HK-2 (cell line): ENCODE measurements around the gene GNPDA1.
"Not testable (repeated sequence)": the region's sequence is repeated elsewhere in the genome, so short reads cannot be mapped to it uniquely, and the experiment has no call there.

Experiments
- DNase-seq: peaks from one replicate; pipeline ENCODE4 v3.0.0-alpha.2; 2018; ENCODE audit not compliant: unreplicated experiment

Gene GNPDA1

DNA sequence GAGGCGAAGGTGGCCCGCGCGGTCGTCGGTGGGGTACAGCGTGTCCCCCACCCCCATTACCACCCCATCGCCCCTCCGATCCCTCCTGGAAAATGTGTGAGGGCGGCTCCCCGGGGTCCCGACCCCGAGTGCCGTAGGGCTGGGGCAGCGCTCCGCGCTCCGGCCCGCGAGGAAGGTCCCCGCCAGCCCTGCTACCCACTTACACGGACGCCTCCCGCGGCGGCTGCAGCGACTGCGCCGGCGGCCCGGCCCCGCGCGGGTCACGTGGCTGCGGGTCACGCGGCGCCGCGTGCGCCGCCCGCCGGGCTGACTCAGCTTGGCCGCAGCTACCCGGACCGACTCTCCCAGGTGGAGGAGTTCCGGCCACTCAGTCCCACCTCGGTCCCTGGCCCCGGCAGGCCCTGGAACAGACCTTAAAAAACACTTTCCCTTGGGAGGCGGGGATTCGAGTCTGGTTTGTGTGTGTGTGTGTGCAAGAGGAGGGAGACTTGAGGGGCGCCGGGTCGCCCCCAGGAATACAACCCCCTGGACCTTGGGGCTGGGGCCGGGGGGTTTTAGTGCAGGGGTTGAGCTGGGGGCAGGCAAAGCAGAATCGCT lies at the start of gene GNPDA1:
TSS of gene GNPDA1 (minus strand) at position 236 of the 597 bp plus-strand sequence. CDS start 992 bp downstream, outside the sequence.
- DNase-seq, result peak; percentile 79

DNA sequence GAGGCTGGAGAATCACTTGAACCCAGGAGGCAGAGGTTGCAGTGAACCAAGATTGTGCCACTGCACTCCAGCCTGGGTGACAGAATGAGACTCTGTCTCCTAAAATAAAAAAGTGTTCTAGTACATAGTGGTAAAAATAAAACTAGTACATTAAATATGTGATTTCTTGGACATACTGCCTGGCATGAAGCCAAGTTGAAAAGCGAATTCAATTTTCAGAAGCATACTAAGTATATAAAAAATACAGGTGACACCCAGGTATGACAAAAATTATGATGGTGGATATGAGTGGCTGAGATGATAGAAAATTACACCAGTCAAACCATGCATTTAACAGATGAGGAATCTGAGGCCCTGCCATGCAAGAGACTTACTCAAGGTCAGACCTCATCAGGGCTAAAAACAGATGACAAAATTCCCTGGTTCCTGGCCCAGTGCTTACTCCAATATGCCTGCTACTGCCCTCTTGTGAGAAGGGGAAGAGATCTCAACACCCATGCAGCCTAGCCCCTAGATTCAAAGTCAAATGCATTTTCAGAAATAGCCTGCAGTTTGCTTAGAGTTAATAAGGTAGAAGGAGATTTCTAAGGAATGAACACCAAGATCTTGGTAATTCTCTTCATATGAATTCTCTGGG lies 46.6 kb upstream of the GNPDA1 start:
- no peak for DNase-seq

DNA sequence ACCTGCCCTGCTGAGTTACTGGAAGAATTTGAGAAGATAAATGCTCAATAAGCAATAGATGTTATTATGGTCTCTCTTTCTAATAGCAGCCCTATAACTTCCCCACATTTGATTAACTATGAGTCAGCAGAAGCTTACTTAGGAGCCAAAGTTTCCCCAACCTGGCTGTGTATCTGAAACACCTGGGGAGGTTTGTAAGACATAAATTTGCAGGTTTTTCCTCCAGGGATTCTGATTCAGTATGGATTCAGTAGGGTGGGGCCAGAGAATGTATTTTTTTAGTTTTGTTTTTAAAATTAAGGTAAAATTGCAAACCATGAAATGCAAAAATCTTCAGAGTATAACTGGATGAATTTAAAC lies 44.9 kb upstream of the GNPDA1 start:
- no peak for DNase-seq

DNA sequence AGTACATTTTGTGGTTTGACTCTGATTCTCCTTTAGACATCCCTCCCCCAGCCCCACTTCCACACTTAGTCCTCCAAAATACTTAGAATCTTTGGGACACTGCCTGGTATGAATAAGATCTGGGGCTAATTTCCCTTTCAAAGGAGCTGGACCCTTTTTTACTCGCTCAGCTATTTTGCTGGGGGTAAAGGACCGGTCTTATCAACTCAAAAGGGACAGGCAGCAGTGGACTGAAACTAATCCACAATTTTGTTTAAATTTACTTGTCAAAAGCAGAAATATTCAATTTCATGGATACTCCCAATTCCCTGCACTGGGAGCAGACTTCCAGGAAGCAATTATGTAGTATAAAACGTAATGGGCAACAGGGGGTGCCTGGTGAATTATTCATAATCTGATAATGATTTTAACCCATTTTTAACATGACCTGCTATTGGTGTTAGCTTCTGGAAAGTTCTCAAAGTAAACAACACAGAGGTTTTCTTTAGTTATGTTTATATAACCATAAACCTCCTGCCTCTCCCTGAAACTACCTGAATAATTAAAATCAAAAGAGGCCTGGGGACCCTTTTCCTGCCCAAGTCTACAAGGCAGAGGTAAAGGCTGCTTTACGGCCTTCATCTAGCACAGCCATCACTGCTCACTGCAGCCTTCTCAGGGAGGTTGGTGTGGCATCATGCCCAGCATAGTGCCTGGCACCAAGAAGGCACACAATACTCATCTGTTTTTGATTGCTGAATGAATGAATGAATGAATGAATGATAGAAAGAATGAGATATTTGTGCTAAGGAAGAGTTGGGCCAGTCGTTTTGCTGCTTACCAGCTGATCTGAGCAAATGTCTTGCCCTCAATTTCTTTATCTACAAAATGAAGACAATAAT lies 44.2 kb upstream of the GNPDA1 start:
- DNase-seq, result no peak

DNA sequence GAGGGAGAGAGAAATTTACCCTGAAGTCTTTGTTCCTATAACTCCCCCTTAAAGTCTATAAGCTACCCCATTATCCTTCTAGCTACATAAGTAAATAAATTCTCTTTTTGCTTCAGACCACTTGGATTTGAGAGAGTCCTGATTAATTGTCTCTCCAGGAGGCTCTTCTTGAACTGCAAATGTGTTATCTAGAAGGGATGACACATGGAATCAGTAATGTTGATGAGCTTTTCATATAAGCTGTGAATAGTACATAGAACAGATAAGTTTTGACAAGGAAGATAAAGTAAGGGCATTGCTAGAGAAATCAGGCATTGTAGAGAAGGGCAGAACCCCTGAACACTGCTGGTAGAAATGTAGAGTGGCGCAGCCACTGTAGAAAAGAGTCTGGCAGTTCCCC lies 42.5 kb upstream of the GNPDA1 start:
- DNase-seq, result no peak

DNA sequence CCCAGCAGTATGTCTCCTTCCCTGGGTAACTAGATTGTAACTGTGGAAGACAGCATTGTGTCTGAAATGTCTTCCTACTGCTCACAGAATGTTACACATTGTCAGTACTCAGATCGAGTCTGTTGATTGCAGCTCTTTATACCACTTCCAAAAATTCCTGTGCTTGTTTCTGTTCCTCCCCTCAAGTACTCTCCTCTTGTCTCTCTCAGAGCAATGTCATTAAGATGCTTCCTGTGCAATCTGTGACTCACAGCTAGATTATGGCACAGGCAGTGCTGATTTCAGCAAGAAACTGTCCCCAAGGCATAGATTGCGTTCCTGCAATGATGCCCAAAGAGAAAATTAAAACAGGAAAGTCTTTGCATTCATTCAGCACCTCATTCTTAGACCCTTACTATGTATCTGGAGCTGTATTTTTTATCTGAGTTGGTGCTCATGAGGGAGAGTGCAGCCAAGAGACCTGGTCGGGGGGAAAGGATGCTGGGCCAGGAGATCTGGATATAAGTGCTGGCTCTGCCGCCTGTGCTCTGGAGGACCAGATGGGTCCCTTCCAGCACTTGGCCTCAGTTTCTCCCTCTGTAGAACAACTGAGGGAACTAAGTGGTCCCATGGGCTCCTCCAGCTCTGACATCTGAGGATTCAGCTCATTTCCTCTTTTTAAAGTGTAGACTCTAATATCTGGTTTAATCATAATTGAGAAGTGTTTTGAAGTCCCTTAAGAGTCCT lies 40.8 kb upstream of the GNPDA1 start:
- no peak for DNase-seq

DNA sequence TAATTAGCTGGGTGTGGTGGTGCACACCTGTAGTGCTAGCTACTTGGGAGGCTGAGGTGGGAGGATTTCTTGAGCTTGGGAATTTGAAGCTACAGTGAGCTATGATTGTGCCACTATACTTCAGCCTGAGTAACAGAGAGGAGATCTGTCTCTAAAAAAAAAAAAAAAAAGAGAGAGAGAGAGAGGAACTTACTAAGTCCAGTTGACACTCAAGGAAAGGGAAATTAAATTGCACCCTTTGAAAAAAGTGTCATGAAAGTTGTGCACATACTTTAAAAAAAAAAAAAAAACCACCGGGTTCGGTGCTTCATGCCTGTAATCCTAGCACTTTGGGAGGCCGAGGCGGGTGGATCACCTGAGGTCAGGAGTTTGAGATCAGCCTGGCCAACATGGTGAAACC lies 39.2 kb upstream of the GNPDA1 start:
- not testable (repeated sequence) for DNase-seq

DNA sequence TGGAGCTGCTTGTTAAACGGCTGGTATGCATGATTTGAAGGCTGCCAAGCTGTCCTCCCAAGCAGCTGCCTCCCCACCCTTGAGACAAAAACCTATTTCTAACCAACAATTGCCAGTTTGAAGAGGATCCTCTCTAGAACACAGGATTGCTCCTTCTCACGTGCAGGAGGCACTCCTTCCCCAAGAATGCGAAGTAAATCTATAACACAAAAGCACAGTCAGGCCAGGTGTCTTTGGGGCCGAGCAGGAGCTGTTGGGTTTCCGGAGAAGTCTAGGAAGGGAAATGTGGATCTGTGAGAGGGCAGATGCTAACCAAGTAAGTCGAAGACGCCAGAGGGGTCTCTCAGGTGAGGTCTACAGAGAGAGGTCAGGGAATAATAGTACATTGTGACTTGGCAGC lies 35.4 kb upstream of the GNPDA1 start:
- no peak for DNase-seq

DNA sequence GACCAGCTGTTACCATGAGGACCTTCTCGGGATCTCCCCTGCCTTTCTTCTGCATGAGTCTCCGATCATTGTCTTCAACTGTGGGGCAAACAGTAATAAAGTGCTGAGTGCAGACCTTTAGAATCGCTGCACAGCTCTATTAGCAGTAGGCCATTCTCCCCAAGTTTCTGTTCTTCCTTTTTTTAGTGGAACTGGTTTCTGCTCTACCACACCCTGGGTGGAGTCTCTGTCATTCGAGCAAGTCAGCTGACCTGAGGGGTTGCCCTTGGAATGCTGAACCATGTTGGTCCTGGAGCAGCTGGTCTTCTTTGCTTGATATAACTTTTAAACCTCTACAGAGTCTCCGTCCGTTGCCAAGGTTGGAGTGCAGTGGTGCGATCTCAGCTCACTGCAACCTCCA lies 33.4 kb upstream of the GNPDA1 start:
- no peak for DNase-seq

DNA sequence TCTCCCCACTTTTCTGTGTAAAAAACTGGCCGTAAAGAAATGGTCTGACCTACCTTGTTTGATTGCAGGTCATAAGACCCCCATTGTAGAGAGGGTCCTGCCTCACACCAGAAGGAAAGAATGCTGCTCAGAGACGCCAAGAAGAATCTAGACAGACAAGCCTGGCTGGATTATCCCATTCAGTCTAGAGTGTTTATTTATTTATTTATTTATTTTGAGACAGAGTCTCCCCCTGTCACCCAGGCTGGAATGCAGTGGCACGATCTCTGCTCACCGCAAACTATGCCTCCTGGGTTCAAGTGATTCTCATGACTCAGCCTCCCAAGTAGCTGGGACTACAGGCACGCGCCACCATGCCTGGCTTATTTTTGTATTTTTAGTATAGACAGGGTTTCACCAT lies 28.1 kb upstream of the GNPDA1 start:
- DNase-seq, result not testable (repeated sequence)

DNA sequence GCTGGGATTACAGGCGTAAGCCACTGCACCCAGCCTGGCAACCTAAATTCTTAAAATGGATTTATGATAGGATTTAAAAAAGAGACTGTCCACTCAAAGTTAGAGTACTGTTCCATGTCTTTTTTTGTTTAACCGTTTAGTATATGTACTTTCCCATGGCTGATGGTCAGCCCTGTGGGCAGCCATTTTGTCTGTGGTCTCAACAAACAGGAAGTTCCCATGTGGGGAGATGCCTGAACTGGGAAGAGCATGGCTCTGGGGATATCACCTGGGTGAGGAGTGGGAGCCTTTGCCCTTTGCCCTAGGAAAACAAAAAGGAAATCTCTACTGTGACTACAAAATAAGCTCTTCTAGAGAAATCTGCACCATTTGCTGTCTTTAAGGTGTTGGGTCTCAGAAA lies 27.5 kb upstream of the GNPDA1 start:
- DNase-seq, result no peak

DNA sequence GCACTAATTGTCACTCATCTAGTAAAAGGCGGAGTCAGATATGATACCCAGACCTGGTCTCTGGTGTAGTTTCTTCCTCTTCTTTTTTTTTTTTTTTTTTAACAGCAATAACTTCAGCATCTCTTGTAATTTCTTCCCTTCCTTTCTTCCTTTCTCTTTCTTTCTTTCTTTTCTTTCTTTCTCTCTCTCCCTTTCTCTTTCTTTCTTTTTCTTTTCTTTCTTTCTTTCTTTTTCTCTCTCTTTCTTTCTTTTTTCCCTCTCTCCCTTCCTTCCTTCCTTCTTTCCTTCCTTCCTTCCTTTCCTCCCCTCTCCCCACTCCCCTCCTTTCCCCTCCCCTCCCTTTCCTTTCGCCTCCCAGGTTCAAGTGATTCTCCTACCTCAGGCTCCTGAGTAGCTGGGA lies 25.9 kb upstream of the GNPDA1 start:
- DNase-seq, result no peak

DNA sequence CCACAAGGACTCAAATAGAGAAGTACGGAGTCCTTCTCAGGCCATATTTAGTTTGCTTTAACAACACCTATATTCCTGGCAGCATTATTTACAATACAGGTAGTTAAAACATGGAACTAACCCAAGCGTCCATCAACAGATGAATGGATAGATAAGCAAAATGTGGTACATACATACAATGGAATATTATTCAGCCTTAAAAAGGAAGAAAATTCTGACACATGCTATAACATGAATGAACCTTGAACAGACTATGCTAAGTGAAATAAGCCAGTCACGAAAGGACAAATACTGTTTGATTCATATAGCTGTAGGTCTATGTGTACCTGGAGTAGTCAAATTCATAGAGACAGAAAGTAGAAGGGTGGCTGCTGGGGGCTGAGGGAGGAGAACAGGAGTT lies 24.8 kb upstream of the GNPDA1 start:
- DNase-seq, result not testable (repeated sequence)

DNA sequence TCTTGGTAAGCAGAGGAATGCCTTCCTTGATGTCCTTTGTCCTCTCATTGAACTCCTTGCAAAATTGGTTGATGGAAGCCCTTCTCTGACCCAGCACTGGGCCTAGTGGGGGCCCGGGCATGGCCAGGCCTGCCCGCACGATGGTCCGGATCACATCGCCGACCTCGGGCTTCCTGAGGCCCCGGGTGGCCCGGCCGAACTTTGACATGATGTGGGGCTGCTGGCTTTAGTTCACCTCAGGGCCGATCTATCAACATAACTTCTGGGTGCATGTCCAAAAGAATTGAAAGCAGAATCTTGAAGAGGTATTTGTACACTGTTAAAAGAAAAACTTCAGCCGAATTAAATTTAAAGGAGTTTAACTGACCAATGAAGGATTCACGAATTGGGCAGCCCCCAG lies 24.1 kb upstream of the GNPDA1 start:
- DNase-seq, result no peak

DNA sequence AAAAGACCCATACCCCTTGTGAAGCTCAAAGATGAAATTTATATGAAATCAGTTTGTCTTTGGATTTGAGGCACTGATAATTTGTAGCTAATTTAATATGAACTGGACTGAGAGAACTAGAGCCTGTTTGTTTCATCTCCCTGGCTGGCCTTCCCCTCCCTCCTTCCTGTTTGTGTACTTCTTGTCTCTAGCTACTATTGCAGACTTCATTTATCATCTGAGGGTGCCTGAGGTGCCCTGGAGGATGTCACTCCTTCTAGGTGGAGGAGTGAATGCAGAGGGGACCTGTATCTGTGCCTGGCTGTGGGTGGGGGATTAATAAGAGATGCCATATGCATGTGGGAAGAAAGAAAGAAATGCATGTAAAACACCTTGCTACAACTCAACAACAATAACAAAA lies 22.2 kb upstream of the GNPDA1 start:
- DNase-seq, result no peak

DNA sequence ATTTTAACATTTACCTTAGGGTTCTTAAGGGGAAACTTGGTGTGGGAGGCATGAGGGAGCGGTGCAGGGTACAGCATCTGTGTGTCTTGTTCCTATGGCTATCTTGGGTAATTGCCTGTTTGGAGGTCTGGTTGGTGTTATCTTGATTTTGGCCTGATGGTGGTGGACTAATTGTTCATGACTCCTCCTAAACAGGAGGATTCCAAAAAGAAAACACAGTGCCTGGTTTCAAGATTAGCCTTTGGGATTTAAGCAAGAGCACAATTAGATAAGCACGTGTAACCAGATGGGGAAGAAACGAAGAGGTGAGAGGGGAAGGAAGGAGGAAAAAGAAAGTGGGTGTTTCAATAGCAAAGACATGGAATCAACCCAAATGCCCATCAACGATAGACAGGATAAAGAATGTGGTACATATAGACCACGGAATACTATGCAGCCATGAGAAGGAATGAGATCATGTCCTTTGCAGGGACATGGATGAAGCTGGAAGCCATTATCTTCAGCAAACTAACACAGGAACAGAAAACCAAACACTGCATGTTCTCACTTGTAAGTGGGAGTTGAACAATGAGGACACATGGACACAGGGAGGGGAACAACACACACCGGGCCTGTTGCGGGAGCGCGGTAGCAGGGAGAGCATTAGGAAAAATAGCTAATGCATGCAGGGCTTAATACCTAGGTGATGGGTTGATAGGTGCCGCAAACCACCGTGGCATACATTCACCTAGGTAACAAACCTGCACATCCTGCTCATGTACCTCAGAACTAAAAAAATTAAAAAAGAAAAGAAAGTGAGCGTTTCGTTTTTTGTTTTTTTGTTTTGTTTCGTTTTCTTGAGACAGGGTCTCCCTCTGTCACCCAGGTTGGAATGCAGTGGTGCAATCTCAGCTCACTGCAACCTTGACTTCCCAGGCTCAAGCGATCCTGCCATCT lies 21.1 kb upstream of the GNPDA1 start:
- not testable (repeated sequence) for DNase-seq

DNA sequence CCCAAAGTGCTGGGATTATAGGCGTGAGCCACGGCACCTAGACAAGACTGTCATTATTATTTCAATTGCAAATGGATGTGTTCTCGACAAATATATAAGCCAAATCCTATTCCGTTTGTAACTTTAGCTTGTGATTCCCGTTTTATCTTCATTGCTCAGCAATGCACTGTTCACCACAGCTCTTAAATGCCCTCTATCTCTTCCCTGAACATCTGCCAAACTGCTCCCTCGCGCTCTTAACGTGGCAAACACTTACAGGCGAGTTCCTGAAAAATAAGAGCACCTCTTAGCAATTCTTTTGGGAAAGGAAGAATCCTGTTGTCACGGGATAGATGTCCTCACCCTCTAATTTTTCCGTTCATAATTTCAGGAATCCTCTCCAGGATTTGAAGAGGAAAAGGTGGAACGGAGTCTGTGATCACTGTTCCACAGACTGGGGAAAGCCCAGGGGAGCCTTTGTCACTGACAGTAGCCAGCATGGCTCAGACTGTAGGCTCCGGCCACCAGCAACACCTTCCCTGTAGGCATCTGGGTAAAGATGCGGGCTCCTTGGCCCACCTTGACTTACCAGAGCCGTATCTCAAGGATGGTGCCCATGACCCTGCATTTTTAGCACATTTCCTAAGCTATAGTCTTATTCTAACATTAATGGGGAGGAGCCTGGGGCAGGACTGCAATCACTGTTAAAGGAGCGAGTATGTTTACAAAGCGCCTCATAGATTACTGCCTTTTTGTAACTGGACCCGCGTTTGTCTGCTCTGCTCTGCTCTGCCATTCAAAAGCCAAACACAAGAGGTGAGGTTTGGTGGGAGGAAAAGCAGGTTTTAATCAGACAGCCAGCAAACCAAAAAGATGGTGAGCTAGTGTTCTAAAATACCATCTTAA lies 20.2 kb upstream of the GNPDA1 start:
- no peak for DNase-seq

DNA sequence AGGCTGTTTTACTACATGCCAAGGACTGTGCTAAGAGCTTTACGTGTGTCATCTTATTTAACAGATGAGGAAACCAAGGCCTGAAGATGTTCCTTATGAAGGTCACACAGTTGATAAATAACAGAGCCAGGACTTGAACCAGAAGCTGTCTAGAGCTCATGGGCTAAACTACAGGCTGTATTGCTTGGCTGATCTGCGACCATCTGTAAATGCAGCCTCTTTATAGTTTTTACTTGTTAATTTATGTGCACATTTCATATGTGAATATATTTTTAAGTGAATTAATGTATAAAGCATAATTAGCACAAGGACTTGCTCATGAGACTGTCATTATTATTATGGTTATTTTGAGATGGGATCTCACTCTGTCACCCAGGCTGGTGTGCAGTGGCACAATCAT lies 19.3 kb upstream of the GNPDA1 start:
- DNase-seq, result no peak

DNA sequence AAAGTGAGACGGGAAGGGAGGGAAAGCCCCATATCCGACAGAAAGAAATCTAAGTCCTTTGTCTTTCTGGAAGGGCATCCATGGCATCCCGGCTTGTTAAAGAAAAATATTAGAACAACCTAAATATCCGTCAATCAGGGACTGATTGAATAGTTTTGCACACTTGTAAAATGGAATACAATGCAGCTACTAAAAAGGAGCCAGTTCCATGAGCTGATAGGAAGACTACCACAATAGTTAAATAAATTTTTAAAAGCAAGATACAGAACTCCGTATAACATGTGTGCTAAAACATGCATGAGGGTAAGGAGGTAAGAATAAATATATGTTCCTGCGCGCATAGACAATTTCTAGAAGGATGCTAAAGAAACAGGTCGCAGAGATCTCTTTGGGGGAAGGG lies 12.8 kb upstream of the GNPDA1 start:
- DNase-seq, result no peak

DNA sequence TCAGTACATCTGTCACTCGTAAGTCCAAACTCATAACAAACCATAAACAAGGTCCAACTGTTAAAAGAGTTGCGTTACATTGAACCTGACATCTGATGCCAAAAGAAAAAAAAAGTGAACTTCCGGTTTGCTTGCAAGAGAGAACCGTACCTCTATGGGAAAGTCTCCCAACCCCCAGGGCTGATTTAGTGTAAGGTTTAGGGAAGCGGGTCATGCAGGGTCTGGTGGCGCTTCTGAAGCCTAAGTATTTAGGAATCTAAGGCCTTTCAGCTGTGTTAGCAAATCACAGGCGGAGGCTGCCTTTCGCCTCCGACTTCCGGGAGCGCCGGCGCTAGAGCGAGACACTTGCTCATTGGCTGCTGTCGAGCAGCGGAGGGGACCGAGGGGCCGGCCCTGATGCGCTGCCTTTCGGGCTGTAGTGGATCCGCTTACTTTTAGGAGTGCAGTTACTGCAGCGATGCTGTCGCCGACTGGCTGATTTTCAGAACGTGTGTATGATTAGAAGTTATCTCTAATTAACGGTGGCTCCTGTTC lies 12.0 kb upstream of the GNPDA1 start:
- peak; percentile 72 for DNase-seq
